ENCODE measurements around the gene UBE4A. TPM values are rescaled to one million over a fixed set of nuclear protein-coding genes. Genes with fewer than 3 reads are reported as not detected.

The UBE4A gene
- total RNA-seq, 1 donor from 2014 or later, result 40.0 TPM

- TF ChIP-seq CTCF (IDR thresholded peaks at IDR 0.05), result no peak
- ATAC-seq (peak; percentile 64), DNase-seq (no peak)
- no peaks in the 10 kb centered on the region for H3K9me3 ChIP-seq
- H3K27ac ChIP-seq, result peak overlapping the region; percentile 63
- H3K36me3 ChIP-seq, result no peaks in the 10 kb centered on the region
- intact Hi-C loops (cut with DNase I), result no loop called here
- no peaks in the 10 kb centered on the region for H3K27me3 ChIP-seq
- peaks cover 35% of the 10 kb centered on the region for H3K4me1 ChIP-seq
- no peak overlapping the region for H3K4me3 ChIP-seq
Measured at GRCh38 chr11:118319337-118319707, 40.1 kb upstream of the UBE4A start.

- no peaks in the 10 kb centered on the region for H3K27me3 ChIP-seq
- intact Hi-C loops (cut with DNase I), result no loop called here
- no peaks in the 10 kb centered on the region for H3K9me3 ChIP-seq
- H3K27ac ChIP-seq, result peak overlapping the region; percentile 11
- TF ChIP-seq CTCF (IDR thresholded peaks at IDR 0.05), result no peak
- DNase-seq, result no peak
- no peak for ATAC-seq
- H3K4me3 ChIP-seq, result no peak overlapping the region
- H3K4me1 ChIP-seq, result peaks cover 31% of the 10 kb centered on the region
- no peaks in the 10 kb centered on the region for H3K36me3 ChIP-seq
Measured at GRCh38 chr11:118320515-118320914, 38.9 kb upstream of the UBE4A start.

- H3K36me3 ChIP-seq, result no peaks in the 10 kb centered on the region
- H3K9me3 ChIP-seq, result no peaks in the 10 kb centered on the region
- H3K27me3 ChIP-seq, result no peaks in the 10 kb centered on the region
- peak overlapping the region; percentile 36 for H3K27ac ChIP-seq
- peaks cover 21% of the 10 kb centered on the region for H3K4me1 ChIP-seq
- peak; percentile 65 for ATAC-seq
- no peak for DNase-seq
- intact Hi-C loops (cut with DNase I), result no loop called here
- TF ChIP-seq CTCF (IDR thresholded peaks at IDR 0.05), result no peak
- no peak overlapping the region for H3K4me3 ChIP-seq
Measured at GRCh38 chr11:118321386-118322082, 37.9 kb upstream of the UBE4A start.

DNA sequence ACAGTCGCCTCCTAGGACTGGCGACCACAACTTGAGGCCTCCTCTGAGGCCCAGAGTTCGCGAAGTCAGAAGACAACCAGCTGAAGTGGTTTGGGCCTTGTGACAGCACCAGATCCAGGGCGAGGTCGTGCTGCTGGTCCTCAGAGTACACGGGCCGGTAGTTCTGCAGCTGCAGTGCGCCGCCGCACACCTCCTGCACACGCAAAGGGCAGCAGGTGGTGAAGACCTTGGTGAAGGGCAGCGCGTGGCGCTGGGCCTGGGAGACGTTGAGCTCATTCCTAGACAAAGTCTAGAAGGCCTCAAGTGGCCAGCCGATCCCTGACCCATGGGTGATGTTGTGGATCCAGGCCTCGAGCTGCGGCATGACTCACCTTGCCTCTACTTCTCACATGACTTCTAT, 36.7 kb upstream of the UBE4A start:
- TF ChIP-seq CTCF (IDR thresholded peaks at IDR 0.05), result no peak

GRCh38 chr11:118325283-118325682, 34.1 kb upstream of the UBE4A start:
- DNase-seq (no peak), ATAC-seq (no peak)
- intact Hi-C loops (cut with DNase I), result no loop called here
- Histone ChIP-seq H3K27me3 (no peaks in the 10 kb centered on the region), H3K36me3 (no peaks in the 10 kb centered on the region), H3K9me3 (no peaks in the 10 kb centered on the region), H3K4me3 (no peak overlapping the region), H3K27ac (no peak overlapping the region), H3K4me1 (peaks cover 4% of the 10 kb centered on the region)
- no peak for TF ChIP-seq CTCF (IDR thresholded peaks at IDR 0.05)

More for the DNA sequence above, 36.7 kb upstream of the UBE4A start:
- H3K27ac ChIP-seq, result peak overlapping the region; percentile 42
- no peaks in the 10 kb centered on the region for H3K36me3 ChIP-seq
- ATAC-seq (no peak), DNase-seq (no peak)
- H3K9me3 ChIP-seq, result no peaks in the 10 kb centered on the region
- H3K4me3 ChIP-seq, result no peak overlapping the region
- intact Hi-C loops (cut with DNase I), result no loop called here
- peaks cover 16% of the 10 kb centered on the region for H3K4me1 ChIP-seq
- no peaks in the 10 kb centered on the region for H3K27me3 ChIP-seq

GRCh38 chr11:118328745-118329144, 30.7 kb upstream of the UBE4A start:
- no peak for ATAC-seq
- Histone ChIP-seq H3K27ac (no peak overlapping the region), H3K4me1 (no peaks in the 10 kb centered on the region), H3K4me3 (no peak overlapping the region), H3K27me3 (no peaks in the 10 kb centered on the region), H3K36me3 (no peaks in the 10 kb centered on the region), H3K9me3 (no peaks in the 10 kb centered on the region)
- DNase-seq, result no peak
- intact Hi-C loops (cut with DNase I), result no loop called here
- TF ChIP-seq CTCF (IDR thresholded peaks at IDR 0.05), result no peak
